K562 (cell line): Measurements from ENCODE around the gene ADCY1. TPM values are rescaled to one million over a fixed set of nuclear protein-coding genes. Genes with fewer than 3 reads are reported as not detected.

Source experiments
- ATAC-seq: fragments of 200-7000 bp; cut with Tn5 transposase; 3 replicates; pipeline ENCODE4 v1.9.1; 2020; ENCODE audit warnings: moderate library complexity
- BruUV-seq: library from RNA; stranded (reverse); fragments of 400-500 nt; replicated peaks from 2 replicates; lab custom pipeline; 2021; lab: Mats Ljungman, UMichigan
- CTCF ChIA-PET: fragments of 300-600 bp; formaldehyde crosslinking; extraction: SDS; loops from one replicate; lab custom pipeline; 2021; ENCODE audit warnings: low intra/inter-chr PET ratio; lab: Yijun Ruan, JAX
- POLR2A ChIA-PET: fragments of 300-600, 350-650 bp; sonication (Branson Sonifier 250); formaldehyde crosslinking; extraction: SDS; loops from one replicate; lab custom pipeline; 2021; ENCODE audit warnings: antibody characterized with exemption, inconsistent platforms; lab: Yijun Ruan, JAX
- DNase-seq, 4 experiments: peaks; one replicate each; pipeline versions ENCODE4 v3.0.0 to v3.0.0-alpha.2; 2011 to 2018; ENCODE audit warnings: low spot score in 3 of 4, mixed read lengths in 3 of 4; ENCODE audit errors: extremely low read depth in 1 of 4
- FAIRE-seq: peaks from 2 replicates; lab custom pipeline; 2011; peaks lifted over from hg19 to GRCh38; lab: Jason Lieb, UNC
- H2AFZ ChIP-seq: 2 replicates; pipeline ENCODE4 v1.6.0; 2011; ENCODE audit warnings: low read depth, low read length, control low read depth, inconsistent platforms
- H3K27ac ChIP-seq: fragments of 200-600 bp; 3 replicates; pipeline ENCODE4 v1.8.0; 2011; ENCODE audit warnings: low read depth, mild to moderate bottlenecking, control low read depth, inconsistent platforms, low read length, moderate library complexity, mixed read lengths; ENCODE audit errors: extremely low read depth
- H3K27me3 ChIP-seq, 2 experiments: fragments of 300-600 bp in 1 of 2; 2 replicates in 1 of 2; 3 replicates in 1 of 2; pipeline versions ENCODE4 v1.6.0 to v1.8.0; 2011; ENCODE audit warnings: inconsistent platforms in 2 of 2, low read length in 2 of 2, mild to moderate bottlenecking in 1 of 2, mixed read lengths in 1 of 2, moderate library complexity in 1 of 2; ENCODE audit not compliant: control insufficient read depth in 2 of 2, insufficient read depth in 2 of 2
- H3K36me3 ChIP-seq: fragments of 300-600 bp; 3 replicates; pipeline ENCODE4 v1.8.0; 2011; ENCODE audit warnings: mild to moderate bottlenecking, low read length, inconsistent platforms; ENCODE audit not compliant: control insufficient read depth, insufficient read depth
- H3K4me1 ChIP-seq, 2 experiments: fragments of 200-600 bp in 1 of 2; replicated peaks in 1 of 2; 2 replicates in 1 of 2; 3 replicates in 1 of 2; pipeline versions ENCODE4 v1.5.1 to v1.8.0; 2011; ENCODE audit warnings: inconsistent platforms in 2 of 2, low read length in 2 of 2, mild to moderate bottlenecking in 1 of 2, mixed read lengths in 1 of 2, moderate library complexity in 1 of 2; ENCODE audit not compliant: control insufficient read depth in 2 of 2, insufficient read depth in 2 of 2
- H3K4me2 ChIP-seq: 2 replicates; pipeline ENCODE4 v1.6.1; 2011; ENCODE audit warnings: low read length, control low read depth, inconsistent platforms, mixed read lengths; ENCODE audit not compliant: insufficient read depth
- H3K4me3 ChIP-seq: fragments of 200-600 bp; sonication (generic), shearing (Covaris generic); 2 replicates; pipeline ENCODE4 v1.5.1; 2016; ENCODE audit warnings: control low read depth, inconsistent platforms
- H3K79me2 ChIP-seq: fragments of 200-600 bp; 3 replicates; pipeline ENCODE4 v1.8.0; 2011; ENCODE audit warnings: low read length, inconsistent platforms; ENCODE audit not compliant: control insufficient read depth, insufficient read depth
- H3K9ac ChIP-seq, 2 experiments: 2 replicates each; pipeline versions ENCODE4 v1.6.0 to v1.6.1; 2011; ENCODE audit warnings: low read depth in 2 of 2, low read length in 2 of 2, control low read depth in 1 of 2, inconsistent platforms in 1 of 2, mild to moderate bottlenecking in 1 of 2, mixed read lengths in 1 of 2; ENCODE audit not compliant: insufficient read depth in 1 of 2
- H3K9me1 ChIP-seq: one replicate; pipeline ENCODE4 v1.6.0; 2011; ENCODE audit warnings: inconsistent platforms, mild to moderate bottlenecking, low read length, moderate library complexity; ENCODE audit not compliant: control insufficient read depth, insufficient read depth
- H3K9me3 ChIP-seq: replicated peaks from 2 replicates; pipeline ENCODE4 v1.5.1; 2011; ENCODE audit warnings: low read depth, low read length, inconsistent platforms; ENCODE audit not compliant: control insufficient read depth, insufficient read depth
- H4K20me1 ChIP-seq: replicated peaks from 2 replicates; pipeline ENCODE4 v1.6.1; 2011; ENCODE audit warnings: low read length, inconsistent platforms, mixed read lengths; ENCODE audit not compliant: control insufficient read depth, insufficient read depth
- BCOR ChIP-seq: fragments of 450-650 bp; IDR thresholded peaks from 2 replicates; pipeline ENCODE4 v1.6.1; 2016
- CBFA2T3 ChIP-seq: fragments of 450-650 bp; IDR thresholded peaks from 2 replicates; pipeline ENCODE4 v1.6.1; 2017
- HMG20B ChIP-seq: fragments of 250-450 bp; sonication (Bioruptor Pico); IDR thresholded peaks from 2 replicates; pipeline ENCODE4 v1.5.0; 2021; ENCODE audit warnings: mild to moderate bottlenecking
- MEF2A ChIP-seq: IDR thresholded peaks from 2 replicates; pipeline ENCODE4 v1.6.1; 2011; ENCODE audit warnings: low read depth, mild to moderate bottlenecking, low read length, moderate library complexity; ENCODE audit not compliant: control insufficient read depth
- NFXL1 ChIP-seq: fragments of 450-650 bp; formaldehyde crosslinking; IDR thresholded peaks from 2 replicates; pipeline ENCODE4 v1.4.0; 2021; ENCODE audit warnings: mild to moderate bottlenecking
- PCBP1 ChIP-seq: fragments of 200-400 bp; formaldehyde crosslinking; IDR thresholded peaks from 2 replicates; pipeline ENCODE4 v1.6.1; 2018; ENCODE audit warnings: mild to moderate bottlenecking, low read depth, low read length; ENCODE audit not compliant: poor library complexity, severe bottlenecking
- RAD21 ChIP-seq, 2 experiments: fragments of 250-450 bp in 1 of 2; fragments of 450-650 bp in 1 of 2; sonication (Bioruptor Pico) in 1 of 2; formaldehyde crosslinking in 1 of 2; IDR thresholded peaks in 1 of 2; conservative IDR thresholded peaks in 1 of 2; 2 replicates each; pipeline versions ENCODE4 v1.4.0 to v1.8.0; 2020 to 2022; ENCODE audit warnings: mild to moderate bottlenecking in 2 of 2, moderate library complexity in 1 of 2
- SREBF2 ChIP-seq: sonication (generic); formaldehyde crosslinking; IDR thresholded peaks from 2 replicates; pipeline ENCODE4 v1.4.0; 2020; ENCODE audit warnings: mild to moderate bottlenecking, missing genetic modification reagents
- UBTF ChIP-seq, 2 experiments: IDR thresholded peaks; 2 replicates each; pipeline ENCODE4 v1.6.1; 2012; ENCODE audit warnings: improper control_type of control experiment in 2 of 2, low read depth in 2 of 2, low read length in 2 of 2, borderline replicate concordance in 1 of 2
- ZBED1 ChIP-seq: IDR thresholded peaks from 2 replicates; pipeline ENCODE4 v1.6.1; 2014
- ZBTB40 ChIP-seq, 2 experiments: fragments of 450-650 bp in 1 of 2; sonication (generic) in 1 of 2; formaldehyde crosslinking in 1 of 2; IDR thresholded peaks; 2 replicates each; pipeline versions ENCODE4 v1.7.1 to v1.9.0; 2016 to 2022; ENCODE audit warnings: inconsistent platforms in 1 of 2, mild to moderate bottlenecking in 1 of 2, missing genetic modification reagents in 1 of 2
- ZSCAN29 ChIP-seq: fragments of 450-650 bp; IDR thresholded peaks from 2 replicates; pipeline ENCODE4 v1.6.1; 2017
- WGBS: fragments of 100-300 bp; shearing (Covaris generic); methylation state at CpG from one replicate; pipeline ENCODE4 v1.1.6; 2016; ENCODE audit warnings: low coverage, mixed read lengths; ENCODE audit not compliant: insufficient coverage; ENCODE audit errors: missing lambda C conversion rate; 5-methylcytosine and 5-hydroxymethylcytosine counted together
- in situ Hi-C: fragments of 300-500 bp; cut with MboI; formaldehyde crosslinking; loops from 4 replicates; pipeline ENCODE4 v1.15.0; 2018; ENCODE audit warnings: inconsistent platforms, mixed read lengths
- intact Hi-C: fragments of 100-400 bp; cut with micrococcal nuclease; formaldehyde crosslinking; loops from 2 replicates; pipeline ENCODE4 v1.14.2; 2022
- polyA plus RNA-seq, 8 experiments: library from polyadenylated mRNA; depleted of rRNA in 4 of 8; stranded (reverse) in 5 of 8; unstranded in 3 of 8; fragments of >200 nt; fragmentation: Nextera tagmentation in 2 of 8; fragmentation: Illumina TruSeq in 1 of 8; extraction: Ambion mirVana in 2 of 8; extraction: Trizol in 1 of 8; gene quantifications; 2 replicates each; pipeline versions ENCODE4 v1.2.1 to v1.2.3, GENCODE V29; 2011 to 2014; ENCODE audit warnings: inconsistent platforms in 1 of 8, missing spikeins in 1 of 8
- total RNA-seq, 7 experiments: library from RNA; depleted of rRNA in 6 of 7; stranded (reverse); fragments of >200 nt in 6 of 7; fragmentation: Illumina TruSeq in 2 of 7; extraction: Trizol in 2 of 7; gene quantifications; 2 replicates each; pipeline versions ENCODE4 v1.2.1 to v1.2.3, GENCODE V29; 2011 to 2021; ENCODE audit warnings: low replicate concordance in 1 of 7

Gene ADCY1
- total and polyA plus RNA-seq, 9 of the 15 experiments (the other 6 are each of a cell fraction or from before 2014, with no cell fraction given): under 0.01 to 0.18 (median 0.10) TPM; not detected in 4

- FAIRE-seq: no peak
- no peak for DNase-seq
- intact Hi-C loops (no loop called here), in situ Hi-C loops (no loop called here)
- Histone ChIP-seq H3K36me3 (no peaks in the 10 kb centered on the region), H3K4me1 (peaks cover 0 to 21% of the 10 kb centered on the region in 2 experiments; a peak in 2 of 5 replicates), H3K79me2 (no peaks in the 10 kb centered on the region), H3K27ac (no peak overlapping the region), H3K9ac (no peak overlapping the region), H3K4me2 (no peak overlapping the region), H3K27me3 (peaks cover 12 to 46% of the 10 kb centered on the region in 2 experiments; a peak in 3 of 5 replicates), H3K9me1 (no peaks in the 10 kb centered on the region), H2AFZ (no peak overlapping the region), H3K9me3 (no peaks in the 10 kb centered on the region), H4K20me1 (no peaks in the 10 kb centered on the region), H3K4me3 (no peak overlapping the region)
- ChIA-PET CTCF (no interaction called here), POLR2A (interaction anchor here (0.6 kb wide), 1 partner anchor 47 kb away, joined by 3 read pairs; no protein-coding TSS in a partner anchor)
- WGBS: 30% methylated on average over 11 of the region's 11 CpGs
- ATAC-seq: no peak
- no TSS peak for BruUV-seq
- TF ChIP-seq MEF2A: no peak
- no peak for TF ChIP-seq NFXL1 (CRISPR knock-in tag)
- TF ChIP-seq ZSCAN29: no peak
- no peak for TF ChIP-seq UBTF (IDR thresholded peaks at IDR 0.05; ENCODE audit: borderline replicate concordance in 1 of 2, low read depth in 2 of 2, low read length in 2 of 2)
- TF ChIP-seq CBFA2T3: no peak
- no peak for TF ChIP-seq RAD21 (CRISPR knock-in tag; conservative IDR thresholded peaks at IDR 0.05 in 1 of 2, IDR thresholded peaks at IDR 0.05 in 1 of 2)
- TF ChIP-seq PCBP1: no peak
- no peak for TF ChIP-seq HMG20B
- no peak for TF ChIP-seq ZBED1
- TF ChIP-seq BCOR: no peak
- TF ChIP-seq ZBTB40 (IDR thresholded peaks at IDR 0.05): no peak
- TF ChIP-seq ZBTB40 (CRISPR knock-in tag; IDR thresholded peaks at IDR 0.05): no peak
- TF ChIP-seq SREBF2 (CRISPR knock-in tag): no peak
Measured at GRCh38 chr7:45573204-45573603, 964 bp upstream of the ADCY1 start.
